NCI-H446 treated with DMSO at 0.1 percent for 48 hours (cell line): ENCODE measurements around the gene GRIK4.

Experiments
- DNase-seq: peaks from one replicate; lab custom pipeline; 2025; lab: John Stamatoyannopoulos, UW

Gene GRIK4

DNA sequence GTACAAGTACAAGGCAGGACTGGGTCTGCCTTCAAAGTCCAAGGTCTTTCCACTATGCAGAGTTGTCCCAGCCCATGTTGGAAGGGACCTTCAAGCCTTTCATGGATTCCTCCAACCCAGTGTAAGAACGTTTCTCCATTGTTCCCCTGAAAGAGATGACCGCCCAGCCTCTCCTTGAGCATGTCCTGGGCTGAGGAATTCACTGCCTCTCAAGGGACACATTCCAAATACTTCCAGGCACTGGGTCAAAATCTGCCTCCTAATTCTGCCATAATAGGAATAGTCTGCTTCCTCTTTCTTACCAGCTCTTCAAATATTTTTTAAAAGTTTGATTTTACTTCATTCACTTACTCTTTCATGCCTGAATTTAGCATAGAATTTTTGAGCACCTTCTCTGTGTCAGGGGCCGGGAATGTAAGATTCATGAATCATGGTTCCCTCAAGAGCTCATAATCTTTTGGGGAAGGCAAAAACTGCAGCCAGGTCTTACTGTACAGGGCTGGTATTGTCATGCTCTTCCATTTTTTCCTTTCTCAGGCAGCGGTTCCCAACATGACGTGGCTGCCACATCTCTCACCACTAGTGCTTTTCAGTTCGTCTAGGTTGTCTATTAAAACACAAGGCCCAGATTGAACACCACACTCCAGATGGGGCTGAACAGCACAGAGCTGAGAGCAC, 369.1 kb downstream of the GRIK4 start:
- DNase-seq: no peak

DNA sequence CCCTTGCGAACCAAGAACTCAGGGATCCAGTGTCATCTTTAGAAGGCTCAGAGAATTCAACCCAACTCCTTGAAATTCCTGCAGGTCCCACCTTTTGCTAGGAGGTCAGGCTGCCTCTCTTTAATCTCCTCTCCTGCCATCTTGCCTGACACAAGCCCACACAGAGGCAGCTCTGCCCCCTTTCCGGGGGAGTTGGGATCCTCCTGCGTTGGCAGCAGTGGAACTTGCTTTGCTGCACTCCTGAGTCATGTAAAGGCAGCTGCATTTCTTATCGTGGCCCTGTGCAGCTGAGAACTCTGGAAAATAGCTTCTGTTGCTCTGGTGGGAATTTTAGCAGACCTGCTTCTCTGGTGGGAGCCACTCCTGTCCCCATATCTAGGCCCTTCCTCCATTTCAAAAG, 370.0 kb downstream of the GRIK4 start:
- no peak for DNase-seq

DNA sequence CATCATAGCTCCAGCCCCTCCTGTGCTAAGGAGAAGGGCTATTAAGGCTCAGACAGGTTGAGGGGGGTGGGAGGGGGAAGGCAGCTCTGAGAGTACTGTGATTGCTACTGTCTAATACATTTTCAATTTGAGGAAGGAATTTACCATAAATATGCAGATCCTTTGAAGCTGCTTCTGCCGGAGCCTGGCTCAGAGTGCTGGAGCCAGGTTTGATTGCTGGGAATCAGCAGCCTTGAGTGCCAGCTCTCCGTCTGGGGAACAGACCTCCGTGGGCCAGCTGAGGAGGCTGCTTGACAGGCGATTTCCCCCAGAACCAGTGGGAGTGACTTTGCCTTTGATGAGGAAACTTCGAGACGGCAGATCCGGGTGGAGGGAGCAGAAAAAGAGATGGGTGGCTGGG, 370.6 kb downstream of the GRIK4 start:
- DNase-seq: no peak

DNA sequence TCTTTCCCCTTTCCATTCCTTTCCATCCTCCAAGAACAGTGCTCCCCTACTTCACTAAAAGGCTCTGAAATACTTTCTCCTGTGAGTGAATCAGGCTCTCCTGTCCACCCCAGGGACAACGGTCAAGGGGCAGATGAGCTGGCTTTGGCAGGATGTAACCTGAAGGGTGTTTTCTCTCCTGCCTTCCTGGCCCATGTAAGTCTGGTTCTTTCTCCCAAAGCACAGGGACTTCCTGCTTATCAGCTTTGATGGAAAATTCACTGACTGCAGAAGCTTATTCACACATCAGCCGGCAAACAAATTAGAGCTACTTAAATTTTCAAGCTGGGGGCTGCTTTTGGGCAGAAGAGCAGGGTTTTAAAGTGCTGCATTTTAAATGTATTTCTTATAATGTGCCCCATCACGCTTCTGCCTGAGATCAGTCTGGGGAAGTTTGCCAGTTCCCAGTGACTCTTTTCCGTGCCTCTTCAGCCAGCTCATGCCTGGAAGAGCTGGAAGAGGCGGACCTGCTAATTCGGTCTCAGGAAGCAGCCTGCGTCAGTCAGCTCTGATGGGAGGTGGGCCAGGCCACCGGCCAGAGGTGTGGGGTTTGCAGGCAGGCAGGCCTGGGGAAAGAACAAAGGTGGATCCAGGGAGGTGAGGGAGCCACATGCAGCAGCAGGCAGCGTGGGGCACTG, 372.0 kb downstream of the GRIK4 start:
- peak; percentile 48 for DNase-seq

DNA sequence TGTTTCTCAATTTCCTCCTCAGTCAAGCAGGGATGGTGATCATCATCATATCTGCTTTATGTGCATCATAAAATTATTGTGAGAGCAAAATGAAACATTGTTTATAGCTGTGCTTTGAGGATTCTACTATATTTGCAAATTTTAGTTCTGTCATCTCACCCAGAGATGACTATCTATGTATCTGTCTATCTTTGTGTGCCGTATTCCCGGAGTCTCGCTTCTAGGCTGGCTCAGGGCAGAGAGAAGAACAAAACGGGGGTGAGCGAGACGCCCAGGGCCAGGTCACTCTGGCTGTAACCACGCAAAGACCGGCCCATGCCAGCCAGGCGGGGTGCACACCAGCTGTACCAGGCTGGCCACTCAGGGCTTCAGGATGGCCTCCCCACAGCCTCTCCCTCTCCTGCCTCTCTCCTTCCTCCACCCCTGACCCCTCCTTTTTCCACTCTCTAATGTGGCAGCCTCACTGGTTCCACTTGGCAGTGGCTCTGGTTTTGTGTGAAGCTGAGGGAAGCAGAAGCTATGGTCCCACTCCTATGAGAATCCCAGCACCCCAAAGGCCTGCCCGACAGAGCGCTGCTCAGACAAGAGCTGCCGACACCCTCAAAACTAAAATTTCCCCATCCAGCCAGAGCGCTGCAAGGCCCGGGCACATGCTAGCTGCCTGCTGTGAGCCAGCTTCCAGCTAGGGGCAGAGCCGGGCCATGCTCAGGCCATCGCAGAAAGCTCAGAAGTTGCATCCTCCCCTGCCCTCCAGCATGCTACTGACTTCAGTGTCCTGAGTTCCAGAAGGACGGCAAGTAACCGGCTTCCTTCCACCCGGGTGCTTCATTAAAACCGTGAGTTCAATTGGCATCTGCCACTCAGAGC, 372.8 kb downstream of the GRIK4 start:
- DNase-seq: no peak

DNA sequence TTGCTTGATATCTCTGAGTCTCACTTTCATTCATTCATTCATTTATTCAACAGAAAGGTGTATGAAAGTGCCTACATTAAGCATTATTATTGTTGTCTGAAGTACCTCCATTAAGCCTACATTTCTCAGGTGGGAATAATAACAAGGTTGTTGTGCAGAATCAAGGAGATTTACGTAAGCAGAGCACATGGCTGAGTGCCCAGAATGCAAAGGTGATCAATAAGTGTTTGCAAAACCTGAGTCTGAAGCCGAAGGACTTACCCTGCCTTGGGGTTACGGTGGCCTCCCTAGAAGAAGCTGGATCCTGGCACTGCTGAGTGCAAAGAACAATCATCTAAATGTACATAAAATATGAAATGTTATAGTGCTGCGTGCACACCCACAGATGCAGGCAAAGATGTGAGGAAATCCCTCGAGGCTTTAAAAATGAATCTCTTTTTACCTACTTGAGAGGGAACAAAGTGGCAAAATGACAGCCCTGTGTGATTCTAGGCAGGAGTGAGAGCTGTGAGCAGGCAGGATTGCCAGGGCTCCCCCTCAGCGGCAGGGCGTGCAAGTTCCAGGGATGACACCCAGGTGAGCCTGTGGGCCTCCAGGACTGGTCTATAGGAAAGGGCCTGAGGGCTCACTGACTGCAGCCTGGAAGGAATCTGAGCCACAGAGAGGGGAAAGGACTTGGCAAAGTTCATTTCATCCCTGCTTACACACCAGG, 379.2 kb downstream of the GRIK4 start:
- no peak for DNase-seq

DNA sequence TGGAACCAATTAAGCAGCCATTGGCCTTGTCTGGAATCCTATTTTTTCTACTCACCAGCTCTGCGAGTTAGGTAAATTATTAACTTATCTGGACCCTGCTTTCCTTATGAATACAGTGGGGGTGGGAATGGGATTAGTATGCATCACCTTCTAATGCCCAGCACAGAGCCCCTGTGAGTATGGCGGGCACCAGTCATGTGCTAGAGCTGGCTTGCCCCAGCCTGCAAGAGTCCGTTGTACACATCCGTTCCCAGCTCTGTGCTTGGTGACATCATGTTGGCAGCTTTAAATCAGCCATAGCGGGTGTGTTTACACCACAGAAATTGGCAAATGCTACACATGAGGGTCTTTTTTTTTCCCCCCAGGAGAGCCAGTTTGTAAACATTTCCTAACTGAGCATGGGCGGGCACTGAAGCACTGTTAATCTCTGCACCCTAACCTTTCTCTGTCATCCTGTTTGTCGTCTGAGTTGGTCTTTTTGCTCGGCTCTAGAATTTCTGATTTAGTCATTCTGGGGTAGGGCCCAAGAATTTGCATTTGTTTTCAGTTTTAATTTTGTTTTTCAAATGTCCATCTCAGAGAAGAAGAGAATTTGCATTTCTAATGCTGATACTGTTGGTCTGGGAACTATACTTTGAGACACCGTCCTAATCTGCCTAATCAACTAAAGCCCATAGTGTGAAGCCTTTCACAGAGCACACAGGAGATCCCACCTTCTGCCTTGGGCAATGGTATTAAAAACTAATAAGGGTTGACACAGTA, 382.1 kb downstream of the GRIK4 start:
- DNase-seq: no peak

DNA sequence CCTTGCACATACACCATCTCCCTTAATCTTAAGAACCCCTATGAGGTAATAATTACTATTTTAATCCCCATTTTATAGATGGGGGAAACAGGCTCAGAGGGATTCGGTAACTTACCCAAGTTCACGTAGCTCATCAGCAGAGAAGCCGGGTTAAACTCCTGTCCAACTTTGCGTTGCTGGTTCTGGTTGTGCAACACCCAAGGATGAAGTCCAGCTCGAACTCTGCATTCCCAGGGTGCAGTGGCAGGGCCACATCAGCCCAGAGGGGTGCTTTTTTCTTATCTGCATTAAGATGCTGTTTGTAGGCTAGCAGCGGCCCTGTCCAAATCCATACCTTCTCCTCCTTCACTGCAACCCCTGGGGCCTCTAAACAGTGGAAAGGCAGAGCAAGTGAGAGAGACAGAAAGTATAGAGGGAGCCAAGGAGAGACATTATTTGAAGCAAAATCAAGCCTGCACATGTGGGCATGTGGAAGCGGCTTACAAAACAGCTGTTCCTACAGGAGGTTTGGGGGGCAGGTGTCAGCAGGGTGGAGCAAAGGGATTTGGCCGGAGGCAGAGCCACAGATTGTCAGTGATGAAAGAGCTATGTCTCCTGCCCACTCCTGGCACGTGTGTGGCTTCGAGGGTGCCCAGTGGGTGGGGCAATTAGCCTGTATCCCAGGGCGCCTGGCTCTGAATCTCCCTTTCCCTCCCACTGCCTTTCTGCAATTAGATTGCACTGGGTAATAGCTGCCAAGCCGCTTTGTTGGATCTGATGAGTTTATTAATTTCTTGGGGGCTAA, 382.8 kb downstream of the GRIK4 start:
- peak; percentile 94 for DNase-seq

DNA sequence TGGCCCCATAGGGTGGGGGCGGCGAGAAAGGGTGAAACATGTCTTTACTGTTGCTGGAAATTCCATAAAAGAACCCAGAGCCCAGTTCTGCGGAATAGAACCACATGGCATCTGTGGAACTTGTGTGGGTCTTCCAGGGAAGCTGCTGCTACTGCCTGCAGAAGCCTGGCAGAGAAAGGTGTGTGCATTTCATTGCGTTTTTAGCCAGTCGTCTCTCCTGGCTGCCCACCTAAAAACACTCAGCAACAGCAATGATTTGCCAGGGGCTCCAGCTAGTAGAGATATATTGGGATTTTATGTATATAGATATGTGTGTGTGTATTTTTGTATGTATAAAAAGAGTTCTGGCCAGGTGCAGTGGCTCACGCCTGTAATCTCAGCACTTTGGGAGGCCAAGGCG, 385.1 kb downstream of the GRIK4 start:
- DNase-seq: no peak

DNA sequence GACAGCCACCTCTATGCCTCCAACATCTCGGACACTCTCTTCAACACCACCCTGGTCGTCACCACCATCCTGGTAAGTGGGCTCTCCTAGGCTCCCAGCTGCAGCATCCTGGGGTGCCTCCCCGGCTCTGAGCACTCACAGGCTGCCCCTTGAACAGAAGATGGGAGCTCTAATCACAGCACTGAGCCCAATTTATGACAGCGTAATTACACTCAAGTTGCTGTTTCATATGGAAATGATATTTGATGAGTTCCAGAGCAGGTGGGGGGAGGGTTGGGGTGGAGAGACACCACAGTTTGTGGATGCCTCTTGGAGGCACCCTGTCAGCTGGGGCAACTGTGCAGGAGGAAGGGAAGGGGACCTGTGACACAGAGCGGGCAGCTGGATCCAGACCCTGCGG, 387.0 kb downstream of the GRIK4 start:
- no peak for DNase-seq

DNA sequence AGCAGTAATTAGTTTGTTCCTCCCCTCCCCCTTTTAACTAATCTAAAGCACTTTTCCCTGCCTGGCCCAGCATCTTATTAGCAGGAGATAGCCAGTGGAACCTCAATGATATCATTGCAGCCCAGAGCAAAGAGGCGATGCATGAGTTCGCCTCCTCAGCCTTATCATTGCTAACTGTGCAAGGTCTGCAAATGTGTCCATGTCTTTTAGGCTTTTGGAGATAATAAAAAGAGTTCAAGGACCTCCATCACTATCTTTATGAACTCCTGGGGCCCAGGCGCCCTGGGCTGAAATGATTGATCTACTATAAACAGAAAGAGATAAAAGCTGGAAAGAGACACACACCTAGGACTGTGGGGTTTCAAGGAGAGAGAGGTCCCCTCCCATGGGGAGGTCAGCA, 388.2 kb downstream of the GRIK4 start:
- DNase-seq: no peak

DNA sequence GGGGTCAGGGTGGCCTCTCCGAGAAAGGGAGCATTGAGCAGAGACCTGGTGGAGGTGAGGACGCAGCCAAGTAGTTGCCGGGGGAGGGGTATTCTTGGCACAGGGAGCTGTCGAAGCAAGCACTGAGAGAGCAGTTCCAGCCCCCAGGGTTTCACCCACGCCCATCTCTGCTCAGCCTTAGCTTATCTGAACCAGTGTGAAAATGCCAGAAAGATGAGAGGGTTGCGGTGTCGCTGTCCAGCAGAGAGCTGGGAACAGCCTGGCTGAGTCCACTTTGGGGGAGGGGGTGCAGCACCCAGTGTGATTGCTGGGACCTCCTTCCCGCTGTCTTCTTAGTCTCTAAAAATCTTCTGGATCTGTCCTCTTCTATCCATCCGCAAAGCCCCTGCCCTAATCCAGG, 389.1 kb downstream of the GRIK4 start:
- DNase-seq: no peak

DNA sequence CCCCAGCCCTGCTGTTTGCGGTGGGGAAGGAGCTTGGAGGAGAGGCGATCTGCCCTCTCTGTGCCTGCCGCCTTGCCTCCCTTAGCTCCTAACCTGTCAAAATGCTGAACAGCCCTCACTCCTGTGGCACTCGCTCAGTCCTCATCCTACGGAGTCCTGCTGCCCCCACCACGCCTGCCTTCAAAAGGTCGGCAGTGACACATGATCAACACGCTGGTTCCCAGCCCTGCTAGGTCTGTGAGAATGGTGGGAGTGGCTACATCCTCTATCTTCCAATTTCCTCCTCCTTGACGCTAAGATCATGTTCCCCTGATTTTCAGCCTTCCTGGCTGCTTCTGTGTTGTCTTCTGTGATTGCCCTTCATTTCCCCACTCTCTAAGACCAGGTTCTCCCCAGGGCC, 392.1 kb downstream of the GRIK4 start:
- DNase-seq: no peak

DNA sequence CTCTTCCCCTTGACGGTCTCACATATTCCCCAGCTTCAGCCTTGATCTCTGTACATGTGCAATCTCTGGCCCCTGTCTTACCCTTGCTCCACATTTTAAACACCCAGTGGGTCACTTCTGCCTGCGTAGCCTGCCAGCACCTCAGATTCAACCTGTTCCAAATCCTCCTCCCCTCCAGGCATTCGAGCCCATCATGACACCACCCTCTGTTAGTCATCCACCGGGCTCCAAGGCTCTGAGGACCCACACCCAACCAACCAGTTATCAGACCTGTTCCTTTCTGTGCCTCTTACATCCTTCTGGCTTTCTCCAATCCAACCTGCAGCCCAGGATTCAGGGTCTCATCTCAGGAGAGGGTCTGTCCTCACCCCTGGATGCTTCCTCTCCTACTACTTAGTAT, 392.6 kb downstream of the GRIK4 start:
- no peak for DNase-seq

DNA sequence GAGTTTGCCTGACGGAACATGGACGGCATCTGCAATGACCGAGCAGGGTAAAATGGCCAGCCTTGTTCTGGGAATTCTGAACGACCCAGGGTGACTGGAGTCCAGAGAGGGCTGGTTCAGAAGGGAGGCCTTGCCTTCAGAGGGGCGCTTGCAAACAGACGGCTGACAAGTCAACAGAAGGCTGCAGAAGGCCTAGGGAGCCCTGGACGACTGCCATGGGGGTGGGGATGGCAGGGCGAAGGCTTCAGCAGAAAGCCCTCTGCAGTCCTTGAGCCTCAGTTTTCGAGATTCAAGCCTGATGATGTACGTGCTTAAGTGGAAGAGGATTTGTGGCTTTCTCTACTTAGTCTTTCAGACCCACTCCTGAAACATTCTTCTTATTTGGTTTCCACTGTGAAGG, 395.2 kb downstream of the GRIK4 start:
- DNase-seq: peak; percentile 19

DNA sequence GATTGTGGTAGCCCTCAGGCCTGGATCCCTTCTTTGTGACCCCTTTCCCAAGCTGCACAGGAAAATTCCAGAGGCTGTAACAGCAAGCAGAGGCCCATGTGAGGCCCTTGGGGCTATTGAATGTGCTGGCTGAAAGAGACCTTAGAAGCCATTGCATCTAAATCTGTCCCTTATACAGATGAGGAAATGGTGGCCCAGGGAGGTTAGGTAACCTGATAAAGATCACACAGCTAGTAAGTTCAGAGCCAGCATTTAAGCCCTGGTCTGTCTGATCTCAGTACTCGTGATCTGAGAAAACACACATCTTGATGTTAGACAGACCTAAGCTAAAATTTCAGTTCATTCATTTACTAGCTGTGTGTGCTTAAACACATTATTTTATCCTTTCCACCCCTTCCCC, 396.4 kb downstream of the GRIK4 start:
- no peak for DNase-seq

DNA sequence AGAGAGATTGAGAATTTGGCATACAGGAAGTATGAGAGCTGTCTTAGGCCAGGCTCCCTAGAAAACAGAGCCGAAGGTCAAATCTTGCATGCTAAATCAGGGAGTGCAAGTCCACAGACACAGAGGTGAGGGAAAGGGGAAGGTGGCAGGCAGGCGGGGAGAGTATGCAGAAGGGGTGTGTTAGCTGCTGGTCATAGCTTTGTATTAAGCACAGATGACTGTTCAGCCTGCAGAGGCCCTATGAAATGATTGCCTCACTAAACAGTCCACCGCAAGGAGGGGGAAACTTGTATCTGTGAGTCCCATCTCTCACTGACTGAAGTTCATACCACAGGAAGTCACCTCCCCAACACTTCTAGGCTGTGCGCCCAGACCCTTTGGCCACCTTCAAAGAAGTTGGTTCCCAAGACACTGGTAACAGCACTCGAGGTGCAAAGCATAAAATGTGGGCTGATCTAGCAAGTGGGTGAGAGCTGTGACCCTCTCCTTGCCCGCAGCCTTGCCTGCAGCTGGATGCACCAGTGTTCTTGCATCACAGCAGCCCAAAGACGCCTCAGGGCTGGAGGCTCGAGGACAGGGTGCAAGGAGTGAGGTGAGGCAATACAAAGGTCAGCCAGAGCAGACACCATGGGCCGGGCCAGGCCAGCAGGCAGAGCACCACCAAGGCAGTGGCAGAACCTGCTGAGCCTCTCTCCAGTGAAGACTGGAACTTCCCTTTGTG, 397.1 kb downstream of the GRIK4 start:
- no peak for DNase-seq

DNA sequence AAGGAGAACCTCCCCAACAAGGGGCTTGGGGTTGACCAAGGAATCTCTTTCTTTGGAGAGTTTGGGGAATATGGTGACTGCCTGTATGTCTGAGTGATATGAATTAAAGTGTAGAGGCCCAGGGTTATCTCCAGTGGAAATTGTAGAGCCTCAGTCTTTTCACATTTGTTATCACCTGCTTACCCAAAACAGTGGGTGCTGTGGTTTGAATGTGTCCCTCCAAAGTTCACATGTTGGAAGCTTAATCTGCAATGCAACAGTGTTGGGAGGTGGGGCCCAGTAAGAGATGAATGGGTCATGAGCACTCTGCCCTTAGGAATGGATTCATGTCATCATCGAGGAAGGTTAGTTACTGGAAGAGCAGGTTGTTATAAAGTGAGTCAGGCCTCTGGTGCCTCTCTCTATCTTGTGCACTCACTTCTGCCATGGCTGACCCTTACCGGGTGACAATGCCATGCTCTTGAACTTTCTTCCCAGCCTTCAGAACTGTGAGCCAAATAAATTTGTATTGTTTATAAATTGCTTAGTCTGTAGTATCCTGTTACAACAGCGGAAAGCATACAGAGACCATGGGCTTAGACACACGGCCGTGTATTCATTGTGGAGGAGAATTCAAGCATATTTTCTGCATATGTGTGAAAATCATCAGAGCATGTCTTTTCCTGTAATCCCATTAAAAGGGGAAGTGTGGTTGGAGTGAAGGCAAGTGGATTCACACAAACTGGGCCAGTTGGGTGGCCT, 398.3 kb downstream of the GRIK4 start:
- DNase-seq: no peak

DNA sequence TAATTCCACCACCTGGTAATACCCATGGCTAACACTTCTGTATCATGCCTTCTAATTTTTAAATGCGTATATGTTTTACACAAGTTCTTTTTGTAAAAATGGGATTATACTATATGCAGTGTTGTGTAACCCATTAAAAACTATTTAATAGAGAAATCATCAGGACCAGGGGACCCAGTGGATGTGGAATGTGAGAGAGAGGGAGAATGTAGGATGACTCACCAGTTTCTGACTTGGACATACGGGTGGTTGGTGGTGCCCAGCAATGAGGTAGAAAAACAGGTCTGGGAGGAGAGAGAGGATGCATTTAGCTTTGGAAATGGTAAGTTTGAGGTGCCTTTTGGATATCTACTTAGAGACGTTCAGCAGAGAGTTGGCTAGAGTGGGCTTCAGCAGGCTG, 400.4 kb downstream of the GRIK4 start:
- DNase-seq: no peak
